Kidney (tissue), 14 donors: Measurements from ENCODE around the gene DYNLT2B. TPM values are rescaled to one million over a fixed set of nuclear protein-coding genes. Genes with fewer than 3 reads are reported as not detected.

ENCODE experiments used
- DNase-seq, 5 donors: peaks; one replicate each; pipeline ENCODE4 v3.0.0-alpha.2; 2013 to 2020
- FAIRE-seq: peaks from 2 replicates; lab custom pipeline; 2012; peaks lifted over from hg19 to GRCh38; lab: Jason Lieb, UNC
- H3K27ac ChIP-seq, 2 donors: one replicate each; pipeline ENCODE4 v1.7.0; 2013; ENCODE audit warnings: low read depth in 2 of 2, low read length in 2 of 2, inconsistent platforms in 1 of 2
- H3K27me3 ChIP-seq: one replicate; pipeline ENCODE4 v1.7.1; 2013; ENCODE audit warnings: low read length, inconsistent platforms; ENCODE audit not compliant: control insufficient read depth, insufficient read depth
- H3K36me3 ChIP-seq, 3 donors: one replicate each; pipeline versions ENCODE4 v1.7.0 to v1.7.1; 2013; ENCODE audit warnings: low read length in 3 of 3, control low read depth in 1 of 3, inconsistent platforms in 1 of 3; ENCODE audit not compliant: insufficient read depth in 3 of 3, control insufficient read depth in 2 of 3
- H3K4me1 ChIP-seq, 3 donors: one replicate each; pipeline versions ENCODE4 v1.7.0 to v1.7.1; 2013; ENCODE audit warnings: low read length in 3 of 3, inconsistent platforms in 1 of 3, low read depth in 1 of 3; ENCODE audit not compliant: control insufficient read depth in 2 of 3, insufficient read depth in 2 of 3
- H3K4me3 ChIP-seq, 3 donors: one replicate each; pipeline versions ENCODE4 v1.7.0 to v1.8.1; 2013; ENCODE audit warnings: low read length in 3 of 3, control low read depth in 1 of 3, inconsistent platforms in 1 of 3
- H3K9ac ChIP-seq, 3 donors: one replicate each; pipeline versions ENCODE4 v1.7.0 to v1.7.1; 2013; ENCODE audit warnings: low read length in 3 of 3, control low read depth in 1 of 3, inconsistent platforms in 1 of 3
- H3K9me3 ChIP-seq, 3 donors: one replicate each; pipeline versions ENCODE4 v1.7.0 to v1.7.1; 2013; ENCODE audit warnings: low read length in 3 of 3, control low read depth in 1 of 3, inconsistent platforms in 1 of 3; ENCODE audit not compliant: control insufficient read depth in 2 of 3, insufficient read depth in 1 of 3
- CTCF ChIP-seq: IDR thresholded peaks from 3 replicates; pipeline ENCODE4 v1.5.1; 2012; ENCODE audit warnings: mild to moderate bottlenecking, moderate library complexity, borderline replicate concordance; ENCODE audit not compliant: insufficient read depth; ENCODE audit errors: extremely low read depth
- intact Hi-C: fragments of 100-400 bp; cut with DNase I; formaldehyde crosslinking; loops from one replicate; pipeline ENCODE4 v1.11.1; 2022
- polyA plus RNA-seq: library from polyadenylated mRNA; stranded (reverse); fragments of 350-450 nt; fragmentation: Illumina TruSeq; extraction: RNeasy Lipid Tissue Mini Kit (QIAGEN cat#74804); gene quantifications from one replicate; pipeline ENCODE4 v1.2.3, GENCODE V29; 2014; ENCODE audit warnings: low read depth, low replicate concordance; ENCODE audit not compliant: insufficient read depth
- total RNA-seq: library from RNA; stranded (reverse); fragmentation: NEBNext Ultra II Directional; extraction: Animal tissue kit (Norgen Biotek cat#: 25700); gene quantifications from one replicate; pipeline ENCODE4 v1.2.1, GENCODE V29; 2021
- donor health status: control.
- donor health status: control.
- donor health status: control.
- donor health status: control.
- donor health status: control.
- donor health status: DM: yes; HTN: yes; CAD: no.
- donor health status: Normal renal cell carcinoma (clear cell type).

DYNLT2B gene
- total and polyA plus RNA-seq, 2 donors from 2014 or later, result 10.5 to 41.8 TPM

GRCh38 chr3:196281962-196282361, 36.1 kb downstream of the DYNLT2B start:
- no peak overlapping the region for H3K27ac ChIP-seq
- peaks cover 0 to 13% (median 8%) of the 10 kb centered on the region in 3 donors for H3K4me1 ChIP-seq
- no peak overlapping the region for H3K4me3 ChIP-seq
- no peaks in the 10 kb centered on the region for H3K9me3 ChIP-seq
- H3K27me3 ChIP-seq, result no peaks in the 10 kb centered on the region
- DNase-seq, result no peak
- peaks cover 0 to 2% (median 0%) of the 10 kb centered on the region in 3 donors for H3K36me3 ChIP-seq
- H3K9ac ChIP-seq, result no peak overlapping the region
- TF ChIP-seq CTCF, result no peak
- intact Hi-C loops, result no loop called here
- no peak for FAIRE-seq

- no peak overlapping the region for H3K27ac ChIP-seq
These were observed 37.2 kb downstream of the DYNLT2B start for GRCh38 chr3:196280689-196281440.

GRCh38 chr3:196275126-196275525, 42.9 kb downstream of the DYNLT2B start:
- H3K27me3 ChIP-seq, result no peaks in the 10 kb centered on the region
- no peak for TF ChIP-seq CTCF

More at GRCh38 chr3:196280689-196281440, 37.2 kb downstream of the DYNLT2B start:
- FAIRE-seq (no peak), DNase-seq (no peak)
- TF ChIP-seq CTCF, result no peak
- Histone ChIP-seq H3K9ac (no peak overlapping the region), H3K4me1 (peaks cover 0 to 9% (median 8%) of the 10 kb centered on the region in 3 donors), H3K4me3 (no peak overlapping the region), H3K9me3 (no peaks in the 10 kb centered on the region), H3K36me3 (peaks cover 0 to 2% (median 0%) of the 10 kb centered on the region in 3 donors), H3K27me3 (no peaks in the 10 kb centered on the region)
- intact Hi-C loops, result no loop called here

More at GRCh38 chr3:196275126-196275525, 42.9 kb downstream of the DYNLT2B start:
- intact Hi-C loops, result no loop called here
- H3K36me3 ChIP-seq, result peaks cover 0 to 10% (median 2%) of the 10 kb centered on the region in 3 donors
- no peaks in the 10 kb centered on the region for H3K9me3 ChIP-seq
- no peak overlapping the region for H3K9ac ChIP-seq
- no peak for FAIRE-seq
- H3K27ac ChIP-seq, result no peak overlapping the region
- no peak overlapping the region for H3K4me3 ChIP-seq
- H3K4me1 ChIP-seq, result peaks cover 0 to 4% (median 3%) of the 10 kb centered on the region in 3 donors
- DNase-seq, result no peak
